Neural cell (in vitro differentiated cells): Measurements from ENCODE around the gene FHIT. TPM values are rescaled to one million over a fixed set of nuclear protein-coding genes. Genes with fewer than 3 reads are reported as not detected.

Experiments
- H2AFZ ChIP-seq: fragments of 200-600, 300-800 bp; sonication (generic), shearing (Covaris generic); 2 replicates; pipeline ENCODE4 v1.6.0; 2014; ENCODE audit warnings: low read depth, mild to moderate bottlenecking, antibody characterized with exemption, low read length, moderate library complexity
- H3F3A ChIP-seq: fragments of 200-600 bp; shearing (Covaris generic); 2 replicates; pipeline ENCODE4 v1.6.1; 2016; ENCODE audit warnings: mild to moderate bottlenecking, moderate library complexity, mixed read lengths, antibody characterized with exemption, low read length; ENCODE audit not compliant: insufficient read depth, poor library complexity, severe bottlenecking
- H3K27ac ChIP-seq: fragments of 200-600, 300-800 bp; sonication (generic), shearing (Covaris generic); 2 replicates; pipeline ENCODE4 v1.5.1; 2014; ENCODE audit warnings: mild to moderate bottlenecking, low read length, moderate library complexity
- H3K27me3 ChIP-seq: fragments of 300-800, 200-600 bp; sonication (generic), shearing (Covaris generic); 2 replicates; pipeline ENCODE4 v1.6.0; 2014; ENCODE audit warnings: mild to moderate bottlenecking, low read depth, low read length, moderate library complexity; ENCODE audit not compliant: insufficient read depth
- H3K36me3 ChIP-seq: fragments of 300-800, 200-600 bp; sonication (generic), shearing (Covaris generic); 2 replicates; pipeline ENCODE4 v1.5.1; 2014; ENCODE audit warnings: mild to moderate bottlenecking, antibody characterized with exemption, low read length, moderate library complexity; ENCODE audit not compliant: insufficient read depth
- H3K4me2 ChIP-seq: fragments of 300-800, 200-600 bp; sonication (generic), shearing (Covaris generic); 2 replicates; pipeline ENCODE4 v1.6.0; 2014; ENCODE audit warnings: mild to moderate bottlenecking, low read length
- H3K4me3 ChIP-seq: fragments of 300-800, 200-600 bp; sonication (generic), shearing (Covaris generic); 2 replicates; pipeline ENCODE4 v1.5.1; 2014; ENCODE audit warnings: mild to moderate bottlenecking, low read length, moderate library complexity
- H3K79me2 ChIP-seq: fragments of 200-600 bp; shearing (Covaris generic); replicated peaks from 2 replicates; pipeline ENCODE4 v1.6.0; 2014; ENCODE audit warnings: mild to moderate bottlenecking, low read length, moderate library complexity; ENCODE audit not compliant: insufficient read depth
- H3K9ac ChIP-seq: fragments of 300-800, 200-600 bp; sonication (generic), shearing (Covaris generic); 2 replicates; pipeline ENCODE4 v1.6.1; 2016; ENCODE audit warnings: mild to moderate bottlenecking, low read length, mixed read lengths
- H3K9me2 ChIP-seq: fragments of 200-600 bp; shearing (Covaris generic); 2 replicates; pipeline ENCODE4 v1.6.1; 2016; ENCODE audit warnings: mild to moderate bottlenecking, low read length, mixed read lengths; ENCODE audit not compliant: insufficient read depth
- H3K9me3 ChIP-seq: fragments of 200-600, 300-800 bp; sonication (generic), shearing (Covaris generic); 2 replicates; pipeline ENCODE4 v1.6.1; 2016; ENCODE audit warnings: mild to moderate bottlenecking, mixed run types, low read length, moderate library complexity, mixed read lengths
- H4K20me1 ChIP-seq: fragments of 200-600 bp; shearing (Covaris generic); 2 replicates; pipeline ENCODE4 v1.6.1; 2016; ENCODE audit warnings: mild to moderate bottlenecking, mixed run types; ENCODE audit not compliant: insufficient read depth
- EP300 ChIP-seq: fragments of 450-650 bp; conservative IDR thresholded peaks from 2 replicates; pipeline ENCODE4 v1.6.1; 2014; ENCODE audit warnings: antibody characterized with exemption, mild to moderate bottlenecking, moderate library complexity; ENCODE audit not compliant: poor library complexity, severe bottlenecking
- EZH2 ChIP-seq: fragments of 200-600, 300-800 bp; shearing (Covaris generic), sonication (generic); IDR thresholded peaks from 2 replicates; pipeline ENCODE4 v1.6.1; 2014; ENCODE audit warnings: antibody characterized with exemption, low read length, borderline replicate concordance, mild to moderate bottlenecking; ENCODE audit not compliant: insufficient read depth, poor library complexity, severe bottlenecking
- MXI1 ChIP-seq: fragments of 450-650 bp; conservative IDR thresholded peaks from 2 replicates; pipeline ENCODE4 v1.6.1; 2014; ENCODE audit warnings: antibody characterized with exemption, mild to moderate bottlenecking; ENCODE audit not compliant: poor library complexity, severe bottlenecking
- POLR2AphosphoS5 ChIP-seq: IDR thresholded peaks from 2 replicates; pipeline ENCODE4 v1.6.1; 2012
- RAD21 ChIP-seq: fragments of 450-650 bp; conservative IDR thresholded peaks from 2 replicates; pipeline ENCODE4 v1.6.1; 2014; ENCODE audit warnings: antibody characterized with exemption, mild to moderate bottlenecking, moderate library complexity
- REST ChIP-seq: IDR thresholded peaks from 2 replicates; pipeline ENCODE4 v1.6.1; 2012; ENCODE audit warnings: borderline replicate concordance
- SMC3 ChIP-seq: fragments of 450-650 bp; conservative IDR thresholded peaks from 2 replicates; pipeline ENCODE4 v1.6.1; 2014; ENCODE audit warnings: antibody characterized with exemption, mild to moderate bottlenecking, moderate library complexity; ENCODE audit not compliant: poor library complexity
- TAF1 ChIP-seq: IDR thresholded peaks from 2 replicates; pipeline ENCODE4 v1.6.1; 2012; ENCODE audit warnings: low read depth
- polyA plus RNA-seq: library from polyadenylated mRNA; depleted of rRNA; stranded (reverse); fragments of >200 nt; gene quantifications from 2 replicates; pipeline ENCODE4 v1.2.3, GENCODE V29; 2014

The FHIT gene
- polyA plus RNA-seq, 1 donor from 2014 or later: not detected

- Histone ChIP-seq H3K4me2 (no peak overlapping the region), H3K79me2 (no peaks in the 10 kb centered on the region), H3F3A (no peaks in the 10 kb centered on the region), H3K9me3 (no peaks in the 10 kb centered on the region), H3K36me3 (no peaks in the 10 kb centered on the region), H3K4me3 (no peak overlapping the region), H3K9ac (no peak overlapping the region), H3K27ac (no peak overlapping the region), H4K20me1 (no peaks in the 10 kb centered on the region), H3K27me3 (no peaks in the 10 kb centered on the region), H2AFZ (no peak overlapping the region), H3K9me2 (no peaks in the 10 kb centered on the region)
- TF ChIP-seq REST (no peak), SMC3 (no peak), POLR2AphosphoS5 (no peak), MXI1 (no peak), EZH2 (no peak), EP300 (no peak)
Observed at GRCh38 chr3:60598671-60599070, 652.6 kb downstream of the FHIT start.

- Histone ChIP-seq H4K20me1 (no peaks in the 10 kb centered on the region), H3K79me2 (no peaks in the 10 kb centered on the region), H2AFZ (no peak overlapping the region), H3K27ac (no peak overlapping the region), H3K4me2 (no peak overlapping the region), H3K9me3 (no peaks in the 10 kb centered on the region), H3K4me3 (no peak overlapping the region), H3K9me2 (no peaks in the 10 kb centered on the region), H3K9ac (no peak overlapping the region), H3K36me3 (no peaks in the 10 kb centered on the region), H3F3A (no peaks in the 10 kb centered on the region), H3K27me3 (no peaks in the 10 kb centered on the region)
- no peak for TF ChIP-seq REST
- TF ChIP-seq MXI1: no peak
- no peak for TF ChIP-seq EZH2
- no peak for TF ChIP-seq RAD21
- TF ChIP-seq SMC3: no peak
- no peak for TF ChIP-seq EP300
- TF ChIP-seq TAF1: no peak
Observed at GRCh38 chr3:60594025-60594424, 657.2 kb downstream of the FHIT start.
